ENCODE measurements around the gene TMEM94. TPM values are rescaled to one million over a fixed set of nuclear protein-coding genes. Genes with fewer than 3 reads are reported as not detected.

The TMEM94 gene
- 15.1 and 42.0 TPM in 2 replicates for total RNA-seq

DNA sequence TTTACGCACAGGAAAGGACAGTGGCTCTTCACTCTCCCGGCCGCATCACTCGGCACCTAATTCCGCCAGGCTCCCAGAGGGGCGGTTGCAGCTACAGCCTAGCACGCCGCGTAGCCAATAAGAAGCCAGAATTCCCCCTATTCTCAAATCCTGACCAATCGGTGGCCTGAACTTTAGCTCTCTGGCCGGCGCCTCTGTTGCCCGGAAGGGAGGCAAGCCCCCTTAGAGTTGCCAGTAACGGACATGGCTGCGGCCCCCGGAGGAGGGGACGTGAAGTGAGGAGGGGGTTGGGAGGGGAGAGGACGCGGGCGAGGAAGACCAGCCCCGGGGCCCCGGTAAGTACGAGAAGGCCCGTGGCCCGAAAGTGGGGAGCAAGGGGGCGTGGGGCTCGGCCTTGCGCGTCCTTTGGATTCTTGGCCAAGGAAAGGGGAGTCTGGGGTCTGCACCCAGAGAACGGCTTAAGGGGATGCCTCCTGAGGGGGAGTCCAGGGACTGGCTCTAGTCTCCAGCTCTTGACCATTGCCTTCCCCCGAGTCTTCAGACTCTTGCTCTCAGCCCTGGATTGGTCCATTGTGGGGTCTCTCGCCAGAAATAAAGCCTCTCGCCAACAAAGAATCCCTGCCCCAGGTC lies at the start of gene TMEM94:
Gene TMEM94 (plus strand): TSS at position 219 of the 630 bp plus-strand sequence. CDS start 15,271 bp downstream, outside the sequence.

DNA sequence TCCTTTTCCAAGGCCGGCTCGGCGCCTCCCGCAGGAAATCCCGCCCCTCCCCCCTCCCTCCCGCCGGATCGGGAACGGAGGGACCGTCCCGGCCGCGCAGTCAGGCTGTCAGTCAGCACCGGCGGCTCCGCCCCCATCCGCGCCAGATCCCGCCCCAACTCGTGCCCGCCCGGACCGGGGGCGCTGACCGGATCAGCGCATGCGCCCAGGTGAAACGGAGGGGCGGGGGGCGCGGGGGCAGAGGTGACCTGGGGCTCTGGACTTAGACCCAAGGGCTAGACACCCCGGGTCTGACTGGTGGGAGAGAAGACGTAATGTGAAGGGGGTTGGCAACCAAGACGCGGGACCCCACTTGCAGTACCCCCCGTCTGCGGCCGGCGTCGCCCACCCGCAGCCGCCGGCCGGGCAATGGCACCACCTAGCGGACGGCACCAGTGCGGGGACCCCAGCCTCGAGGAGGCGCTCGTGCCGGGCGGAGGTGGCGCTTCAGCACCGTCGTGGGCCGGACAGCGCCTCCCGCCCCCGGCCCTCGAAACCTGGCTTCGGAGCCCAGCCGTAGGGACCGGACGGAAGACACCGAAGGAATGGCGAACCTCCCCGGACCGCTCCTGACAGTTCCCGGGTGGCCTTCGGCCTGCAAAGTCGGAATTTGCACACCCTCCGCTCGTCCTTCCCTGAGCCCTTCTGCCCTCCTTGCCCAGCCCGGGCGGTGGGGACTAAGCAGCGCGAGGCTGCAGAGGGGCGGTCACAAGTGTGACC lies 59.2 kb downstream of the TMEM94 start, which contains the start of gene CASKIN2:
Gene CASKIN2 (minus strand): TSS at position 42 of the 759 bp plus-strand sequence. CDS start 1,733 bp downstream, outside the sequence.

DNA sequence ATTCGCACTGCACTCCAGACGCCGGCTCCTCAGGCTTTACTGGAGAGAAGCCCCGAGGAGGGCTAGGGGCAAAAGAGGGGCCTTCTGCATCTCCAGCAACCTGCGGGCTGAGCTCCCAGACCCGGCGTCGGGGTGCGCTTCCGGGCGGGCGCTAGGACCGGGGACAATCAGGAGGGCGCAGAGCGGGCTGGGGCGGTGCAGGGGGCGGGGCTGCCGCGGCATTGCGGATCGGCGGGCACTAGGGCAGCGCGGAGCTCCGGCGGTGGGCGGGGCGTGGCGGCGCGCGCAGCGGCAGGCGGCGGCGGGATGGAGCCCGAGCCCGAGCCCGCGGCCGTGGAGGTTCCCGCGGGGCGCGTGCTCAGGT lies 59.8 kb downstream of the TMEM94 start, which contains the start of gene TSEN54:
Gene TSEN54 (plus strand): TSS at position 274 of the 364 bp plus-strand sequence. CDS start 33 bp downstream, at position 307.

DNA sequence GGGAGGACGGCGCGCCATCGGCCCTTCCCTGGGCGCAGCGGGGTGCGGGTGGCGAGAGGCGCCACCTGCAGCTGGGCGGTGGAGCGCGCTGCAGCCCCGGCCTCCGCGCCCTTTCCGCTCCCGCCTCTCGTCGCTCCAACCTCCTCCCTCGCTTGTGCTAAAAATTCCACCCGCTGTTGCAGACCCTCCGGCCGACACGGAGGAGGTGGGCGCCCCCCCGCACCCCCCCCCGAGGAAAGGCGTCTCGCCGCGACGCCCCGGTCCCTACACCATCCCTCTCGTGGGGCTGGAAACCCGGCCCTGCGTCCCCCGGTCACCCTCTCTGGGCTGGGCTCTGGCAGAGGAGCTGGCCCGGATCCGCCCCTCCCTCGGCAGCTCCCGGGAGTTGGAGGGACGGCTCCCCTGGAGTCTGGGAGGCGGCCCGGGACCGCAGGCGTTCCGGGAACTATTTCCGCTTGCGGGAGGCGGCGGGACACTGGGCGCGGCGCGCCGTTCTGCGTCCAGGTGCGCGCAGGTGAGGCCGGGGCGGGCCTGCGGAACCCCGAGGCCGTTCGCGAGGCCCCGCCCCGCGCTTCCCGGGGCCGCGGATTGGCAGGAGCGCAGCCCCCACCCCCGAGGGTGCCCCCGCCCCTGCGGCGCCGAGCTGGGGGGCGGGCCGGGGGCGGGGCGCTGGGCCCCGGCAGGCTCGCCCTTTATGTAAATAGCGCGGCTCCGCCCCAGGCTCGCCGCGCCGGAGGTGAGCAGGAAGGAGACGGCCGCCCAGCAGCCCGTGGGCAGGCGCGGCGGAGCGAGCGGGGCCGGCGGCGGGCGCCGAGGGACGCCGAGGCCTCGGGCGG lies 68.8 kb downstream of the TMEM94 start, which contains the start of gene LLGL2:
Gene LLGL2 (plus strand): TSS at position 728 of the 836 bp plus-strand sequence. CDS start 17,730 bp downstream, outside the sequence.

Other genes with a start within 250 kb of the TMEM94 start
- gene GGA3, start 195.0 kb upstream of the TMEM94 start, total RNA-seq = 8.1 and 24.9 TPM in 2 replicates
- 61.0 and 64.3 TPM in 2 replicates for gene MRPS7, start 194.8 kb upstream of the TMEM94 start, total RNA-seq
- gene MIF4GD, start 185.4 kb upstream of the TMEM94 start, total RNA-seq = 10.1 and 10.8 TPM in 2 replicates
- gene SLC25A19, start 167.2 kb upstream of the TMEM94 start, total RNA-seq = 6.6 and 9.8 TPM in 2 replicates
- gene GRB2, start 51.0 kb upstream of the TMEM94 start, total RNA-seq = 70.6 and 112 TPM in 2 replicates
- 11.2 and 25.2 TPM in 2 replicates for gene CASKIN2, start 58.9 kb downstream of the TMEM94 start, total RNA-seq
- 11.3 and 12.1 TPM in 2 replicates for gene TSEN54, start 59.9 kb downstream of the TMEM94 start, total RNA-seq
- 4.2 and 21.5 TPM in 2 replicates for gene LLGL2, start 69.1 kb downstream of the TMEM94 start, total RNA-seq
- 6.0 and 36.5 TPM in 2 replicates for gene MYO15B, start 131.2 kb downstream of the TMEM94 start, total RNA-seq
- gene SMIM5, start 176.8 kb downstream of the TMEM94 start, total RNA-seq = not detected in 2 replicates
- 7.1 and 23.6 TPM in 2 replicates for gene RECQL5, start 210.5 kb downstream of the TMEM94 start, total RNA-seq
- 63.3 and 68.3 TPM in 2 replicates for gene SAP30BP, start 210.7 kb downstream of the TMEM94 start, total RNA-seq

All from bladder microvascular endothelial cell (primary cell).